ENCODE results near the gene DPY19L1.
"Not testable (repeated sequence)": the region's sequence is repeated elsewhere in the genome, so short reads cannot be mapped to it uniquely, and the experiment has no call there.

Gene DPY19L1

DNA sequence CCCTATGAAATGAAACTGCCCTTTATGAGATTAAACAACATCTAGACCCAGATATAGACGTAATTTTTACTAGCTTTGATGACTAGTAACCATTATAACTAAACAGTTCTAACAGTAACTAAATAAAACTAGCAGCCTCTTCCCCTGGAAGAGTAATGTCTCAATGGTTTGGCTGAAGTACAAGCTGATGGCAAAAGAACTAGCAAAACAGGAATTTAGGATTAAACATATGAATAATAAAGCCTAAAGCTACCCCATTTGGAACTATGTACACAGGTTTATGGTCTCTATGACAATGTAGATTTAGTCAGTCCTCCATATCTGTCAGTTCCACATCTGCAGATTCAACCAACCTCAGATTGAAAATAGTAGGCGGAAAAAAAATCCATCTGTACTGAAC lies 6.4 kb downstream of the DPY19L1 start:
- DNase-seq, result no peak

DNA sequence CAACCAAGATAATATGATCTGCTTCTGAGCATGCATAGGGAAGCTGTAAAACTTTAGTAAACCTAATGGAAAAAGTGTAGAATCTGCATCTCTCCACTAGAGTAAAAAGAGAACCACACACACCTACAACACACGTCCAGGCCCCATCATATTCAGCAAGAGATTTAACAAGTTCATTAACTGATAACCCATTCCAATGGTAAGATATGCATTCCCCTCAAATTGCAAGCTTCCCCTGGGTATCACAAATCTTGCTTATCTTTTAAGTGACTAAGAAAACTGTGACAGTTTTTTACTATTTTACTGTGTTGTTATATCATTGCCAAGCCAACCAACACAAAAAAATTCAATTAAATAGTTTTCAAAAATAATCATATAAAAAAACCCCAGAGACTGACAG lies 8.0 kb downstream of the DPY19L1 start:
- no peak for DNase-seq

GRCh38 chr7:35026150-35026549 lies 11.1 kb downstream of the DPY19L1 start:
- DNase-seq, result no peak

DNA sequence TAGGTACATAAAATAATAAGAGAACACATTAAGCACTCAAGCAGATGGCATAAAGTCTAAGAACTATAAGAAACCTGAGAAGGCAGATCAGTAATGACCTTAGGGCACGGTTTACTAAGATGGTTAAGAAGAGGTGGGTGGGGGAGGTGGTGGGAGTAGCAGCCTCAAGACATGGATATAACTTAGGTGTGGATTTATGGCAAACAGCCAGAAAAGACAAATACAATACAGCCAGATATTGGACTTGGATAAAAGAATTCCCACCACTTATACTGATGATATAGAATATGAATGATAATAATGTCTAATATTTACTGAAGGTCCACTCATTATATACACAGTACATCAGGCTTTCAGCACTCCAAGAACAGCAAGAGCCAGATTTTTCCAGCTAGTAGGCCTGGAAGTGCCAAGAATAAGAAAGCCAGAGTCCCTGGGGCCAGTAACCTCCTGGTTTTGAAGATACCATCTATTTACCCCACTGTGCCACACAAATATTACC lies 11.9 kb downstream of the DPY19L1 start:
- DNase-seq, result no peak

GRCh38 chr7:35024298-35024697 lies 13.0 kb downstream of the DPY19L1 start:
- no peak for DNase-seq

- DNase-seq, result no peak
Observed at GRCh38 chr7:35022725-35023124, 14.6 kb downstream of the DPY19L1 start.

GRCh38 chr7:35021445-35021844 lies 15.8 kb downstream of the DPY19L1 start:
- no peak for DNase-seq

DNA sequence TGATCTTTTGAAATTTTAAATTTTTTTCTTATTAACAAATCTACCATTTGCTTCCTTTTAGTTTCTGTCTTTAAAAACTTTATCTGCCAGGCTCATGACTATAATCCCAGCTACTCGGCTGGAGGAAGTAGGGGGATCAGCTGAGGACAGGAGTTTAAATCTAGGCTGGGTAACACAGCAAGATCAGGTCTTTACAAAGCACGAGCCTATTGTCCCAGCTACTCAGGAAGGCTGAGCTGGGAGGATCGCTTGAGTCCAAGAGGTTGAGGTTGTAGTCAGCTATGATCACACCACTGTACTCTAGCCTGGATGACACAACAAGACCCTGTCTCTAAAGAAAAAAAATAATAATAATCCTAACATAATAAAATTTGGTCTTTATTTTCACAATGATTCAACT lies 17.5 kb downstream of the DPY19L1 start:
- DNase-seq, result no peak

DNA sequence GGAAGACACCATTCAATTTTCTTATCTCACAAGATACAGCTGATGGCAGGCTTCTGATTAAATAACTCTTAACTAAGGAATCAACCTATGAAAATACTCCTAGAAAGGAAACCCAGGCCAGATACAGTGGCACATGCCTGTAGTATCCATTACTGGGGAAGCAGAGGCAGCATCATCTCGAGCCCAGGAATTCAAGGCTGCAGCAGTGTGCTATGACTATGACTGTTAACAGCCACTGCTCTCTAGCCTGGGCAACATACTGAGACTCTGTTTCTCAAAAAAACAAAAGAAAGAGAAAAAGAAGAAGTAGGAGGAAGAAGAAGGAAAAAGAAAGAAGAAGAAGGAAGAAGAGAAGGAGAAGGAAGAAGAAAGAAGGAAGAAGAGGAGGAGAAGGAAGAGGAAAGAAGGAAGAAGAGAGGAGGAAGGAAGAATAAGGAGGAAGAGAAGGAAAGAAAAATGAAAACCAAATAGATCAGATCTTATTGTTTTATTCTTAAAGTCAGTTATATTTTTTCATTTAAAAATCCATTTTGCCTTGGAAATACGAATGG lies 18.0 kb downstream of the DPY19L1 start:
- DNase-seq, result no peak

- DNase-seq, result no peak
Observed at GRCh38 chr7:35015346-35015859, 21.9 kb downstream of the DPY19L1 start.

GRCh38 chr7:35012160-35012559 lies 25.1 kb downstream of the DPY19L1 start:
- DNase-seq, result no peak

- no peak for DNase-seq
Observed at GRCh38 chr7:35011085-35011484, 26.2 kb downstream of the DPY19L1 start.

GRCh38 chr7:35007768-35008167 lies 29.5 kb downstream of the DPY19L1 start:
- DNase-seq, result no peak

- DNase-seq, result no peak
Observed at GRCh38 chr7:35004531-35005095, 32.7 kb downstream of the DPY19L1 start.

DNA sequence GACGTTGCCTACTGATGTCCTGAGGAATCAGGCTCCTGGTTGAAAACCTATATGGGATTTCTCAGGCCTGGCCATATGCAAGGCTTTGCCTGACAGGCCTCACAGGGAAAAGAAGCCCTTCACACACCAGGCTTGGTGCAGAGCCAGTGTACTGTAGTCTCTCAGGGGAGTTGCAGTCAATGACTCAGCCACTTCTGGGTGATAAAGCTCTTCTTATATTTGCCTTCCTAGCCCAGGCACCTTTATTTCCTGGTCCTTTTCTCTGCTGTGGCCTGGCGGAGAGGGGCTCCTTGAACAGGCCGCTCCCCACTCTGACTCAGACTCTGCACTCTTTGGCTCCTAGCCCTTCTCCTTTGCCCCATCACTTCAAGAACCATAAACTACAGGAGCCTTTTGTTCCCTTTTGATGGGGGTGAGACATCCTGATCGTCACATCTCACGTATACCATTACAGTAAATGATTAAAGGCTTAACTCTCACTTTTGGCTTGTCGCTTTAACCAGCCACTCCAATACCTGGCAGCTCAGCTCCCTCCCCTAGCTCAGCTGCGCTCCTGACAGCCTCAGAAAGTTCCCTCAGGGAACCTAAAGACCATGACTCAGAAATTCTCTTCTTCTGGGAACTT lies 33.5 kb downstream of the DPY19L1 start:
- DNase-seq, result no peak

- DNase-seq, result not testable (repeated sequence)
Observed at GRCh38 chr7:35003177-35003650, 34.1 kb downstream of the DPY19L1 start.

DNA sequence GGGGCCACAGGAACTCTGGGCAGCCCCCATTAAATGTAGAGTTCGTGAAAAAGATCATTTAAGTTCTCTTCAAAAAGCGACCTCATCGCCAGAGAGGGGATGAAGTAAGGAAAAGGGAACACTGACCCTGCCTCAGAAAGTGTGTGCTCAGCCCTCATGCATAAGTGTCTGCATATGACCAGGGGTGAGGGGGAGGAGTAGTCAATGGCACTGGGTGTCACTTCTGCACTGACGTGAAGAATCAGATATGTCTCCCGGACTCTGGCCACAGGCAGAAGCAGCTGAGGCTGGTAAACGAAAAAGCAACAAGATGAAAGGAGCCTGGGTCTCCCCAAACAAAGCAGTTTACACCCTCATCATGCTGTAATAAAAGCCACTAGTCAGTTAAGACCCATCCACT lies 39.0 kb downstream of the DPY19L1 start:
- DNase-seq, result not testable (repeated sequence)

- DNase-seq, result not testable (repeated sequence)
Observed at GRCh38 chr7:34996423-34997090, 40.7 kb downstream of the DPY19L1 start.

GRCh38 chr7:34995757-34996156 lies 41.5 kb downstream of the DPY19L1 start:
- DNase-seq, result no peak

GRCh38 chr7:34991938-34992840 lies 45.1 kb downstream of the DPY19L1 start:
- DNase-seq, result peak; percentile 27 to 61

- DNase-seq, result not testable (repeated sequence)
Observed at GRCh38 chr7:34988442-34989125, 48.7 kb downstream of the DPY19L1 start.

DNA sequence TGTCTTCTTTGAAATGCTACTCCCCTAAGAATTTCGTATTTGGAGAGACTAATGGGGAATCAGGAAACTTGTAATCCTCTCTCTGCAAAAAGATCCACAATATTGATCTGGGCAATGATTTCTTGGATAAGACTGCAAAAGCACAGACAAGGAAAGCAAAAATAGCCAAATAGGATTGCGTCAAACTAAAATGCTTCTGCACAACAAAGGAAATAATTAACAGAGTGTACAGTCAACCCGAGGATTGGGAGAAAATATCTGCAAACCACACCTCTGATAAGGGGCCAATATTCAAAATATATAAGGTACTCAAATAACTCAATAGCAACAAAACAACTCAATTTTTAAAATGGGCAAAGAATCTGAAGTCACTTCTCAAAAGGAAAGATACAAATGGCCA lies 52.1 kb downstream of the DPY19L1 start:
- DNase-seq, result not testable (repeated sequence)

Measured in CD4-positive, alpha-beta T cell treated with Interleukin-4 for 1 hour (primary cell).